GM18870 (cell line): Measurements from ENCODE around the gene SERINC2.
"Not testable (repeated sequence)": the region's sequence is repeated elsewhere in the genome, so short reads cannot be mapped to it uniquely, and the experiment has no call there.

Experiments
- ATAC-seq: cut with Tn5 transposase; IDR thresholded peaks from one replicate; pipeline ENCODE4 v1.9.1; 2021; ENCODE audit warnings: moderate library complexity; ENCODE audit not compliant: unreplicated experiment

Gene SERINC2

GRCh38 chr1:31431351-31432257 lies 18.6 kb downstream of the SERINC2 start:
- not testable (repeated sequence) for ATAC-seq

- no peak for ATAC-seq
These were observed 19.8 kb downstream of the SERINC2 start for GRCh38 chr1:31432592-31433395.

GRCh38 chr1:31433396-31433930 lies 20.4 kb downstream of the SERINC2 start:
- ATAC-seq: no peak

GRCh38 chr1:31434101-31434871 lies 21.3 kb downstream of the SERINC2 start:
- ATAC-seq: no peak

GRCh38 chr1:31434979-31435378 lies 22.0 kb downstream of the SERINC2 start:
- ATAC-seq: no peak

- ATAC-seq: no peak
These were observed 22.7 kb downstream of the SERINC2 start for GRCh38 chr1:31435471-31436409.

- no peak for ATAC-seq
These were observed 23.8 kb downstream of the SERINC2 start for GRCh38 chr1:31436596-31437432.

GRCh38 chr1:31437433-31438037 lies 24.5 kb downstream of the SERINC2 start:
- no peak for ATAC-seq

- ATAC-seq: no peak
These were observed 26.3 kb downstream of the SERINC2 start for GRCh38 chr1:31439276-31439675.

- ATAC-seq: no peak
These were observed 28.1 kb downstream of the SERINC2 start for GRCh38 chr1:31441073-31441472.

GRCh38 chr1:31441558-31441957 lies 28.5 kb downstream of the SERINC2 start:
- ATAC-seq: no peak

GRCh38 chr1:31441970-31442647 lies 29.1 kb downstream of the SERINC2 start:
- no peak for ATAC-seq

- ATAC-seq: no peak
These were observed 29.6 kb downstream of the SERINC2 start for GRCh38 chr1:31442648-31442994.

- no peak for ATAC-seq
These were observed 30.7 kb downstream of the SERINC2 start for GRCh38 chr1:31443673-31444072.

- no peak for ATAC-seq
These were observed 31.9 kb downstream of the SERINC2 start for GRCh38 chr1:31444725-31445448.

- ATAC-seq: no peak
These were observed 32.9 kb downstream of the SERINC2 start for GRCh38 chr1:31445951-31446350.

GRCh38 chr1:31447210-31447609 lies 34.2 kb downstream of the SERINC2 start:
- ATAC-seq: no peak
